Endothelial cell of umbilical vein (primary cell): Measurements from ENCODE around the gene AMH. TPM values are rescaled to one million over a fixed set of nuclear protein-coding genes. Genes with fewer than 3 reads are reported as not detected.

Experiments used
- BruUV-seq: library from RNA; stranded (reverse); fragments of 400-500 nt; replicated peaks from 2 replicates; lab custom pipeline; 2021; lab: Mats Ljungman, UMichigan
- CTCF ChIA-PET: fragments of 300-600, 350-600 bp; sonication (Branson Sonifier 250); formaldehyde crosslinking; loops from one replicate; lab custom pipeline; 2021; ENCODE audit warnings: antibody characterized with exemption, inconsistent platforms; lab: Charles Lee
- POLR2A ChIA-PET: fragments of 300-600, 350-600 bp; sonication (Branson Sonifier 250); formaldehyde crosslinking; loops from one replicate; lab custom pipeline; 2021; ENCODE audit warnings: antibody characterized with exemption, inconsistent platforms; lab: Charles Lee
- DNase-seq: peaks from one replicate; pipeline ENCODE4 v3.0.0-alpha.2; 2011; ENCODE audit warnings: low read depth, low spot score
- FAIRE-seq: peaks from 2 replicates; lab custom pipeline; 2011; peaks lifted over from hg19 to GRCh38; lab: Jason Lieb, UNC
- H2AFZ ChIP-seq: 2 replicates; pipeline ENCODE4 v1.6.0; 2012; ENCODE audit warnings: low read depth, low read length, control low read depth, inconsistent platforms
- H3K27ac ChIP-seq: 2 replicates; pipeline ENCODE4 v1.5.1; 2011; ENCODE audit warnings: low read depth, mild to moderate bottlenecking, control low read depth, low read length, moderate library complexity; ENCODE audit not compliant: insufficient read depth
- H3K27me3 ChIP-seq, 2 experiments: 2 replicates each; pipeline versions ENCODE4 v1.6.0 to v1.6.1; 2011; ENCODE audit warnings: low read length in 2 of 2, mixed read lengths in 1 of 2; ENCODE audit not compliant: control insufficient read depth in 2 of 2, insufficient read depth in 2 of 2
- H3K36me3 ChIP-seq, 2 experiments: 2 replicates in 1 of 2; 3 replicates in 1 of 2; pipeline ENCODE4 v1.5.1; 2011; ENCODE audit warnings: low read length in 2 of 2, mild to moderate bottlenecking in 1 of 2, moderate library complexity in 1 of 2; ENCODE audit not compliant: control insufficient read depth in 2 of 2, insufficient read depth in 2 of 2; ENCODE audit errors: extremely low read depth in 1 of 2
- H3K4me1 ChIP-seq: 3 replicates; pipeline ENCODE4 v1.5.1; 2011; ENCODE audit warnings: mild to moderate bottlenecking, low read length; ENCODE audit not compliant: control insufficient read depth, insufficient read depth; ENCODE audit errors: extremely low read depth
- H3K4me2 ChIP-seq: 2 replicates; pipeline ENCODE4 v1.6.1; 2011; ENCODE audit warnings: low read length, control low read depth, mixed read lengths; ENCODE audit not compliant: insufficient read depth
- H3K4me3 ChIP-seq, 3 experiments: fragments of 200-600 bp in 1 of 3; sonication (generic), shearing (Covaris generic) in 1 of 3; replicated peaks in 1 of 3; 2 replicates each; pipeline ENCODE4 v1.5.1; 2011 to 2016; ENCODE audit warnings: control low read depth in 3 of 3, low read length in 3 of 3, mild to moderate bottlenecking in 2 of 3, inconsistent platforms in 1 of 3, low read depth in 1 of 3, moderate library complexity in 1 of 3; ENCODE audit not compliant: insufficient read depth in 1 of 3
- H3K79me2 ChIP-seq: 2 replicates; pipeline ENCODE4 v1.6.0; 2012; ENCODE audit warnings: low read length, inconsistent platforms; ENCODE audit not compliant: control insufficient read depth, insufficient read depth
- H3K9ac ChIP-seq: replicated peaks from 2 replicates; pipeline ENCODE3; 2011; ENCODE audit warnings: low read length, control low read depth; ENCODE audit not compliant: insufficient read depth; ENCODE audit errors: extremely low read depth
- H3K9me1 ChIP-seq: replicated peaks from 3 replicates; pipeline ENCODE4 v1.6.0; 2011; ENCODE audit warnings: mild to moderate bottlenecking, low read length; ENCODE audit not compliant: control insufficient read depth, insufficient read depth; ENCODE audit errors: extremely low read depth
- H3K9me3 ChIP-seq: replicated peaks from 2 replicates; pipeline ENCODE4 v1.5.1; 2012; ENCODE audit warnings: low read length, inconsistent platforms; ENCODE audit not compliant: control insufficient read depth, insufficient read depth
- H4K20me1 ChIP-seq: replicated peaks from 2 replicates; pipeline ENCODE3; 2011; ENCODE audit warnings: mild to moderate bottlenecking, low read length; ENCODE audit not compliant: control insufficient read depth, insufficient read depth; ENCODE audit errors: extremely low read depth
- GATA2 ChIP-seq: IDR thresholded peaks from 2 replicates; pipeline ENCODE4 v1.7.0; 2011; ENCODE audit warnings: low read depth, mild to moderate bottlenecking, moderate library complexity, mixed read lengths, low read length; ENCODE audit not compliant: insufficient read length, insufficient read depth
- JUN ChIP-seq: IDR thresholded peaks from 2 replicates; pipeline ENCODE4 v1.6.1; 2011; ENCODE audit warnings: borderline replicate concordance, low read depth; ENCODE audit not compliant: insufficient read length, insufficient read depth
- MAX ChIP-seq: IDR thresholded peaks from 2 replicates; pipeline ENCODE4 v1.6.1; 2011; ENCODE audit not compliant: insufficient read depth, insufficient read length
- MYC ChIP-seq: IDR thresholded peaks from one replicate; pipeline ENCODE4 v1.6.1; 2011; ENCODE audit warnings: mild to moderate bottlenecking, low read depth, low read length
- POLR2AphosphoS5 ChIP-seq: IDR thresholded peaks from 2 replicates; pipeline ENCODE4 v1.6.1; 2012; ENCODE audit warnings: low read depth, mild to moderate bottlenecking, control low read depth, low read length, moderate library complexity; ENCODE audit not compliant: insufficient read depth
- dilution Hi-C: fragments of 300-500 bp; cut with MboI; formaldehyde crosslinking; loops from one replicate; pipeline ENCODE4 v1.15.0; 2019; ENCODE audit warnings: low sequenced_read_pairs; ENCODE audit not compliant: extremely low pct_ligation_motif_present
- intact Hi-C: fragments of 100-400 bp; cut with micrococcal nuclease; formaldehyde crosslinking; loops from one replicate; pipeline ENCODE4 v1.10.0; 2022
- polyA plus RNA-seq, 4 experiments: library from polyadenylated mRNA; depleted of rRNA in 3 of 4; stranded (reverse) in 3 of 4; unstranded in 1 of 4; fragments of >200 nt; gene quantifications; 2 replicates each; pipeline versions ENCODE4 v1.2.1 to v1.2.3, GENCODE V29; 2011 to 2012; ENCODE audit warnings: missing spikeins in 1 of 4
- total RNA-seq: library from RNA; stranded (reverse); gene quantifications from 2 replicates; pipeline ENCODE4 v1.2.3, GENCODE V29; 2021
- TF ChIP-seq, protein P1 (sequence below), 2 donors: IDR thresholded peaks; 1 replicate in 1 of 2; 2 replicates in 1 of 2; pipeline ENCODE4 v1.5.1; 2011; ENCODE audit warnings: low read length in 2 of 2, mild to moderate bottlenecking in 2 of 2, moderate library complexity in 2 of 2, control low read depth in 1 of 2, inconsistent platforms in 1 of 2, low read depth in 1 of 2; ENCODE audit not compliant: insufficient read depth in 1 of 2; ENCODE audit errors: extremely low read depth in 1 of 2

Gene AMH
- total and polyA plus RNA-seq, 2 donors (not counting 3 experiments of a cell fraction or from before 2014, with no cell fraction given) = 3.3 to 9.6 TPM

DNA sequence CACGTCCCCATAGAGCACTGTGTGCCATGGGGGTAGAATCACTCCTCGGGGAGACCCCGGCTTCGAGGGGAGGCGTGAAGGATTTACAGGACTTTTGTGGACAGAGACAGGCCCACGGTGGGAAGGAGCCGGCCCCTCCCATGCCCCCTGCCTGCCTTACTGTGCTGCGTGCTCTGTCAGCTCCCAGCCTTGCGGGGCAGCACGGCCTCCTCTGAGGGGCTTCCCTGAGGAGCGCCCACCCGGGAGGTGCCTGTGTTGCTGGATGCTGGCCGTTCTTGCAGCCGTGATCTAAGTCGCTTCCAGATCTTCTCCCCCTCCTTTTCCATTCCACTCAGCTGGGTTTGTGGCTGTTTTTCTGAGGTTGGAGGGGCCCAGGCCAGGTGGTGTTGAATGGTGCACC, 42.1 kb upstream of the AMH start:
- TF ChIP-seq MYC (no peak), GATA2 (no peak), MAX (no peak), POLR2AphosphoS5 (no peak), JUN (no peak)
- TF ChIP-seq, protein P1, sequence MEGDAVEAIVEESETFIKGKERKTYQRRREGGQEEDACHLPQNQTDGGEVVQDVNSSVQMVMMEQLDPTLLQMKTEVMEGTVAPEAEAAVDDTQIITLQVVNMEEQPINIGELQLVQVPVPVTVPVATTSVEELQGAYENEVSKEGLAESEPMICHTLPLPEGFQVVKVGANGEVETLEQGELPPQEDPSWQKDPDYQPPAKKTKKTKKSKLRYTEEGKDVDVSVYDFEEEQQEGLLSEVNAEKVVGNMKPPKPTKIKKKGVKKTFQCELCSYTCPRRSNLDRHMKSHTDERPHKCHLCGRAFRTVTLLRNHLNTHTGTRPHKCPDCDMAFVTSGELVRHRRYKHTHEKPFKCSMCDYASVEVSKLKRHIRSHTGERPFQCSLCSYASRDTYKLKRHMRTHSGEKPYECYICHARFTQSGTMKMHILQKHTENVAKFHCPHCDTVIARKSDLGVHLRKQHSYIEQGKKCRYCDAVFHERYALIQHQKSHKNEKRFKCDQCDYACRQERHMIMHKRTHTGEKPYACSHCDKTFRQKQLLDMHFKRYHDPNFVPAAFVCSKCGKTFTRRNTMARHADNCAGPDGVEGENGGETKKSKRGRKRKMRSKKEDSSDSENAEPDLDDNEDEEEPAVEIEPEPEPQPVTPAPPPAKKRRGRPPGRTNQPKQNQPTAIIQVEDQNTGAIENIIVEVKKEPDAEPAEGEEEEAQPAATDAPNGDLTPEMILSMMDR (IDR thresholded peaks at IDR 0.05; ENCODE audit: extremely low read depth in 1 of 2, insufficient read depth in 1 of 2, low read depth in 1 of 2, low read length in 2 of 2) = no peak
- Histone ChIP-seq H3K9ac (no peak overlapping the region), H3K36me3 (peaks cover 2 to 35% of the 10 kb centered on the region in 2 experiments), H3K4me3 (no peak overlapping the region), H3K79me2 (no peaks in the 10 kb centered on the region), H3K27me3 (no peaks in the 10 kb centered on the region), H2AFZ (no peak overlapping the region), H4K20me1 (no peaks in the 10 kb centered on the region), H3K9me1 (no peaks in the 10 kb centered on the region), H3K27ac (no peak overlapping the region), H3K4me2 (no peak overlapping the region), H3K9me3 (no peaks in the 10 kb centered on the region), H3K4me1 (peaks cover 7% of the 10 kb centered on the region)
- ChIA-PET POLR2A (no interaction called here), CTCF (no interaction called here)
- dilution Hi-C loops (no loop called here), intact Hi-C loops (loop anchor here (5.0 kb wide), 1 partner anchor 40 kb away; no protein-coding TSS in a partner anchor)
- no TSS peak for BruUV-seq
- FAIRE-seq (no peak), DNase-seq (no peak)
